HepG2 (cell line): ENCODE measurements around the gene PRKCB. TPM values are rescaled to one million over a fixed set of nuclear protein-coding genes. Genes with fewer than 3 reads are reported as not detected.
A peak's percentile ranks its signal among the peaks of the same experiment; 100 is the strongest.

Experiments
- ATAC-seq: fragments of 200-7000 bp; cut with Tn5 transposase; 3 replicates; pipeline ENCODE4 v1.9.1; 2020; ENCODE audit warnings: mild to moderate bottlenecking, moderate library complexity
- BruUV-seq: library from RNA; stranded (reverse); fragments of 400-500 nt; replicated peaks from 2 replicates; lab custom pipeline; 2021; lab: Mats Ljungman, UMichigan
- CTCF ChIA-PET: fragments of 300-600 bp; formaldehyde crosslinking; extraction: SDS; loops from one replicate; lab custom pipeline; 2021; ENCODE audit warnings: low total read pairs, inconsistent platforms, low intra/inter-chr PET ratio; lab: Yijun Ruan, JAX
- POLR2A ChIA-PET: fragments of 350-600 bp; sonication (Branson Sonifier 250); formaldehyde crosslinking; loops from one replicate; lab custom pipeline; 2020; ENCODE audit warnings: antibody characterized with exemption, inconsistent platforms; lab: Yijun Ruan, JAX
- DNase-seq: peaks from one replicate; pipeline ENCODE4 v3.0.0-alpha.2; 2015; ENCODE audit warnings: low spot score
- FAIRE-seq: peaks from 3 replicates; lab custom pipeline; 2011; peaks lifted over from hg19 to GRCh38; lab: Jason Lieb, UNC
- H2AFZ ChIP-seq: one replicate; pipeline ENCODE4 v1.6.1; 2011; ENCODE audit warnings: low read length, inconsistent platforms
- H3K27ac ChIP-seq: fragments of 300-600 bp; 3 replicates; pipeline ENCODE4 v1.8.0; 2011; ENCODE audit warnings: mixed run types, mild to moderate bottlenecking, mixed read lengths, low read length, inconsistent platforms; ENCODE audit not compliant: insufficient read depth; ENCODE audit errors: extremely low read length
- H3K27me3 ChIP-seq, 2 experiments: fragments of 200-600 bp in 1 of 2; 2 replicates in 1 of 2; 3 replicates in 1 of 2; pipeline versions ENCODE4 v1.6.0 to v1.8.0; 2011; ENCODE audit warnings: low read length in 2 of 2, mild to moderate bottlenecking in 2 of 2, moderate library complexity in 2 of 2, inconsistent platforms in 1 of 2; ENCODE audit not compliant: insufficient read depth in 2 of 2, control insufficient read depth in 1 of 2
- H3K36me3 ChIP-seq, 2 experiments: fragments of 200-600 bp in 1 of 2; replicated peaks in 1 of 2; 2 replicates in 1 of 2; 3 replicates in 1 of 2; pipeline versions ENCODE4 v1.5.1 to v1.8.0; 2011; ENCODE audit warnings: low read length in 2 of 2, inconsistent platforms in 1 of 2; ENCODE audit not compliant: insufficient read depth in 2 of 2, control insufficient read depth in 1 of 2
- H3K4me1 ChIP-seq: 2 replicates; pipeline ENCODE4 v1.5.1; 2012; ENCODE audit warnings: low read length, inconsistent platforms; ENCODE audit not compliant: insufficient read depth
- H3K4me2 ChIP-seq: 2 replicates; pipeline ENCODE4 v1.6.0; 2011; ENCODE audit warnings: low read depth, low read length, inconsistent platforms
- H3K4me3 ChIP-seq, 3 experiments: fragments of 200-600 bp in 1 of 3; sonication (generic), shearing (Covaris generic) in 1 of 3; replicated peaks in 1 of 3; 2 replicates each; pipeline ENCODE4 v1.5.1; 2011 to 2016; ENCODE audit warnings: low read length in 3 of 3, inconsistent platforms in 2 of 3, low read depth in 2 of 3, mild to moderate bottlenecking in 2 of 3, control low read depth in 1 of 3, mixed read lengths in 1 of 3; ENCODE audit not compliant: insufficient read depth in 1 of 3
- H3K79me2 ChIP-seq: one replicate; pipeline ENCODE4 v1.6.1; 2011; ENCODE audit warnings: low read length, inconsistent platforms; ENCODE audit not compliant: insufficient read depth
- H3K9ac ChIP-seq: 2 replicates; pipeline ENCODE4 v1.6.0; 2011; ENCODE audit warnings: mild to moderate bottlenecking, low read depth, low read length, inconsistent platforms; ENCODE audit not compliant: insufficient read depth
- H3K9me3 ChIP-seq: 2 replicates; pipeline ENCODE4 v1.5.1; 2012; ENCODE audit warnings: mild to moderate bottlenecking, low read length
- H4K20me1 ChIP-seq: 2 replicates; pipeline ENCODE4 v1.6.0; 2011; ENCODE audit warnings: inconsistent platforms, mild to moderate bottlenecking, low read length, moderate library complexity; ENCODE audit not compliant: insufficient read depth
- ATF7 ChIP-seq, 2 experiments: fragments of 450-650 bp in 1 of 2; sonication (generic) in 1 of 2; formaldehyde crosslinking in 1 of 2; IDR thresholded peaks; 2 replicates each; pipeline versions ENCODE4 v1.4.0 to v1.6.1; 2016 to 2020; ENCODE audit warnings: antibody characterized with exemption in 1 of 2, mild to moderate bottlenecking in 1 of 2, missing genetic modification reagents in 1 of 2
- DBP ChIP-seq: sonication (generic); formaldehyde crosslinking; IDR thresholded peaks from 2 replicates; pipeline ENCODE4 v1.4.0; 2020; ENCODE audit warnings: missing genetic modification reagents; ENCODE audit errors: not compliant biosample characterization
- EEA1 ChIP-seq: sonication (generic); formaldehyde crosslinking; IDR thresholded peaks from 2 replicates; pipeline ENCODE4 v1.5.1; 2020; ENCODE audit warnings: mild to moderate bottlenecking, missing genetic modification reagents, borderline replicate concordance
- HDAC6 ChIP-seq: fragments of 200-600 bp; sonication (generic); IDR thresholded peaks from 2 replicates; pipeline ENCODE4 v1.7.0; 2017; ENCODE audit warnings: mild to moderate bottlenecking, antibody characterized with exemption, low read length, low read depth
- KLF15 ChIP-seq: sonication (generic); formaldehyde crosslinking; IDR thresholded peaks from 2 replicates; pipeline ENCODE4 v1.8.1; 2023; ENCODE audit warnings: borderline replicate concordance, mild to moderate bottlenecking, inconsistent platforms, missing genetic modification reagents, mixed read lengths
- POLR2G ChIP-seq: fragments of 200-400 bp; formaldehyde crosslinking; IDR thresholded peaks from 2 replicates; pipeline ENCODE4 v1.6.1; 2018; ENCODE audit warnings: mild to moderate bottlenecking, low read depth, low read length, moderate library complexity
- TBX2 ChIP-seq: sonication (generic); formaldehyde crosslinking; IDR thresholded peaks from 2 replicates; pipeline ENCODE4 v1.5.0; 2020; ENCODE audit warnings: missing genetic modification reagents, mild to moderate bottlenecking, borderline replicate concordance
- TBX3 ChIP-seq: fragments of 450-650 bp; IDR thresholded peaks from 2 replicates; pipeline ENCODE4 v1.6.1; 2017; ENCODE audit warnings: antibody characterized with exemption, mild to moderate bottlenecking, inconsistent platforms, borderline replicate concordance
- ZNF17 ChIP-seq: sonication (generic); formaldehyde crosslinking; IDR thresholded peaks from 2 replicates; pipeline ENCODE4 v1.5.0; 2020; ENCODE audit warnings: mild to moderate bottlenecking, missing genetic modification reagents
- WGBS: methylation state at CpG from one replicate; pipeline ENCODE4 v1.1.6; 2017; ENCODE audit warnings: low lambda C conversion rate; 5-methylcytosine and 5-hydroxymethylcytosine counted together
- in situ Hi-C: cut with HindIII; loops from 2 replicates; pipeline ENCODE4 v1.10.0; 2017; ENCODE audit warnings: low pct_unique_long_range_greater_than_20kb; ENCODE audit not compliant: extremely low pct_ligation_motif_present
- intact Hi-C: fragments of 100-400 bp; cut with micrococcal nuclease; formaldehyde crosslinking; loops from one replicate; pipeline ENCODE4 v1.10.0; 2022; ENCODE audit not compliant: unreplicated experiment
- polyA plus RNA-seq, 8 experiments: library from polyadenylated mRNA; depleted of rRNA in 3 of 8; stranded (reverse) in 7 of 8; unstranded in 1 of 8; fragments of >200 nt; fragmentation: Illumina TruSeq in 4 of 8; extraction: Trizol in 4 of 8; gene quantifications; 2 replicates each; pipeline versions ENCODE4 v1.2.1 to v1.2.3, GENCODE V29; 2011 to 2016; ENCODE audit warnings: low read depth in 4 of 8, missing spikeins in 1 of 8, mixed read lengths in 1 of 8; ENCODE audit not compliant: insufficient read depth in 1 of 8
- total RNA-seq, 5 experiments: library from RNA; depleted of rRNA; stranded (reverse); fragments of >200 nt; fragmentation: Illumina TruSeq; extraction: Trizol; gene quantifications; 2 replicates each; pipeline ENCODE4 v1.2.3, GENCODE V29; 2016; ENCODE audit warnings: low read depth in 1 of 5
- TF ChIP-seq, protein P1 (sequence below): sonication (generic); formaldehyde crosslinking; IDR thresholded peaks from 2 replicates; pipeline ENCODE4 v1.5.0; 2020; ENCODE audit warnings: missing genetic modification reagents, mild to moderate bottlenecking, borderline replicate concordance

Gene PRKCB
- total and polyA plus RNA-seq, 2 of the 13 experiments (the other 11 are each of a cell fraction or from before 2014, with no cell fraction given) = 0.01 TPM; not detected in 1

- no peak for TF ChIP-seq DBP
- no peak for TF ChIP-seq POLR2G
- no peak for TF ChIP-seq TBX2 (CRISPR knock-in tag)
- TF ChIP-seq, all 625 proteins: peak for 0
These were observed 281.9 kb downstream of the PRKCB start (continued) for GRCh38 chr16:24117680-24118079.

DNA sequence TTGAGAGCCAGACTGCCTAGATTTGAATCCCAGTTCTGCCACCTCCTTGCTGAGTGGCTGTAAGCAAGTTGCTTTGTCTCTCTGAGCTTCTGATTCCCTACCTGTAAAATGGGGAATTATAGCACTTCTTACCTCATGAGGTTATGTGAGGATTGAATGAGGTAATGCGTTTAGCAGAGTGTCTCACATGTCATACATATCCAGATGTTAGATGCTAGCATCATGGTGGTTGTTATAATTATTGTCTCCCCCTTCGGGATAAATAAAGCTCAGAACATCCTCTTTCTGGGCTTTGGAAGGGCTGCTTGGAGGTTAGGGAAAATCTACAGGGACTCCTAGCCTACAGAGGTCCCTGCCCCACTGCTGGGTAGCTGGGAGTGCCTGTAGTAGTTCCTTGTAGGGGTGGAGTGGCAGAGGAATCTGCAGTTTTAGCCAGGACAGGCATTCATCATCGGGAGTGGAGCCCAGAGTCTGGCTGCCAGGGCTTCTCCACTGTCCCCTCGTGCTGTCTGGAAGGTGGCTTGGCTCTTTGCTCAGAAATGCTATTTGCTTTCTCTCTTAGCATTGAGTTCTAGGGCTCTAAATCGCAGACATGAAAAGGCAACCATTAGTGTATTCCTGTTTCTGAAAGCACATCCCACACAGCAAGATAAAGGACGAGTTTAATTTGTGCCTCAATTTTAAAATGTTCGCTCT is 282.5 kb downstream of the PRKCB start:
- BruUV-seq = no TSS peak
- ChIA-PET CTCF (no interaction called here), POLR2A (no interaction called here)

More for the DNA sequence above, 282.5 kb downstream of the PRKCB start:
- no peaks in the 10 kb centered on the region for H3K9me3 ChIP-seq
- FAIRE-seq (no peak), ATAC-seq (no peak), DNase-seq (no peak)
- H3K4me2 ChIP-seq = no peak overlapping the region
- H3K27ac ChIP-seq = no peak overlapping the region
- H3K9ac ChIP-seq = no peak overlapping the region
- no peaks in the 10 kb centered on the region for H3K4me1 ChIP-seq
- no peak overlapping the region for H2AFZ ChIP-seq
- no peaks in the 10 kb centered on the region for H4K20me1 ChIP-seq
- H3K4me3 ChIP-seq = no peak overlapping the region
- H3K79me2 ChIP-seq = no peaks in the 10 kb centered on the region
- peaks cover 0 to 26% of the 10 kb centered on the region in 2 experiments; a peak in 2 of 5 replicates for H3K27me3 ChIP-seq
- TF ChIP-seq TBX3 = no peak
- peak; percentile 42 for TF ChIP-seq ATF7 (IDR thresholded peaks at IDR 0.05)
- no peak for TF ChIP-seq ATF7 (CRISPR knock-in tag; IDR thresholded peaks at IDR 0.05)
- TF ChIP-seq, protein P1, sequence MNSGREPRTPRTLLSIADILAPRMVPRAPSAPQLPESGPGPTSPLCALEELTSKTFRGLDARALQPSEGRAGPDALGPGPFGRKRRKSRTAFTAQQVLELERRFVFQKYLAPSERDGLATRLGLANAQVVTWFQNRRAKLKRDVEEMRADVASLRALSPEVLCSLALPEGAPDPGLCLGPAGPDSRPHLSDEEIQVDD (CRISPR knock-in tag) = no peak
- TF ChIP-seq ZNF17 (CRISPR knock-in tag) = no peak
- no peak for TF ChIP-seq HDAC6
- no peak for TF ChIP-seq KLF15 (CRISPR knock-in tag)
- no peak for TF ChIP-seq EEA1
- TF ChIP-seq, all 625 proteins: peak for 1
- intact Hi-C loops = no loop called here
- no peaks in the 10 kb centered on the region for H3K36me3 ChIP-seq
- WGBS = 5% methylated on average over 7 of the region's 7 CpGs
- in situ Hi-C loops = no loop called here
